HG03469 (cell line): Measurements from ENCODE around the gene SEMA4C.

Experiments used
- ATAC-seq: cut with Tn5 transposase; IDR thresholded peaks from one replicate; pipeline ENCODE4 v1.9.1; 2021; ENCODE audit warnings: mild to moderate bottlenecking, moderate library complexity, moderate number of reproducible peaks; ENCODE audit not compliant: unreplicated experiment

The SEMA4C gene

GRCh38 chr2:96882230-96882629, 12.3 kb upstream of the SEMA4C start:
- no peak for ATAC-seq

- ATAC-seq: no peak
Observed at GRCh38 chr2:96881349-96882195, 11.7 kb upstream of the SEMA4C start.

GRCh38 chr2:96880891-96881273, 11.0 kb upstream of the SEMA4C start:
- ATAC-seq: no peak

- no peak for ATAC-seq
Observed at GRCh38 chr2:96879545-96880040, 9.7 kb upstream of the SEMA4C start.

GRCh38 chr2:96878796-96879544, 9.1 kb upstream of the SEMA4C start:
- ATAC-seq: no peak

GRCh38 chr2:96878171-96878570, 8.3 kb upstream of the SEMA4C start:
- no peak for ATAC-seq

GRCh38 chr2:96877631-96878092, 7.8 kb upstream of the SEMA4C start:
- no peak for ATAC-seq

GRCh38 chr2:96877042-96877451, 7.2 kb upstream of the SEMA4C start:
- ATAC-seq: no peak

GRCh38 chr2:96876269-96877041, 6.6 kb upstream of the SEMA4C start:
- no peak for ATAC-seq

- no peak for ATAC-seq
Observed at GRCh38 chr2:96875498-96876268, 5.8 kb upstream of the SEMA4C start.

GRCh38 chr2:96874198-96874831, 4.4 kb upstream of the SEMA4C start:
- no peak for ATAC-seq

GRCh38 chr2:96873651-96874096, 3.8 kb upstream of the SEMA4C start:
- ATAC-seq: no peak

- no peak for ATAC-seq
Observed at GRCh38 chr2:96872591-96873349, 2.9 kb upstream of the SEMA4C start.

GRCh38 chr2:96870626-96871255, 861 bp upstream of the SEMA4C start:
- no peak for ATAC-seq

GRCh38 chr2:96869281-96869821, 529 bp downstream of the SEMA4C start:
- no peak for ATAC-seq

- ATAC-seq: no peak
Observed at GRCh38 chr2:96868555-96869280, 1.2 kb downstream of the SEMA4C start.

GRCh38 chr2:96867756-96868554, 1.9 kb downstream of the SEMA4C start:
- no peak for ATAC-seq
